ENCODE data around the gene TRIM41. TPM values are rescaled to one million over a fixed set of nuclear protein-coding genes. Genes with fewer than 3 reads are reported as not detected.

The TRIM41 gene
- polyA plus RNA-seq, 1 experiment, result 15.2 TPM

- Histone ChIP-seq H3K36me3 (ENCODE audit: control insufficient read depth, insufficient read depth, low read length) (peaks cover 44% of the 10 kb centered on the region), H3K27me3 (ENCODE audit: control insufficient read depth, insufficient read depth, low read length) (no peaks in the 10 kb centered on the region), H3K4me3 (ENCODE audit: low read depth, low read length) (no peak overlapping the region)
- ChIA-PET CTCF (interaction anchor here (0.8 to 1.1 kb wide), 2 partner anchors 11 to 12 kb away, joined by 3 to 4 read pairs; partner anchors contain the start of gene TRIM41), POLR2A (no interaction called here)
- no peak for TF ChIP-seq CTCF (IDR thresholded peaks at IDR 0.05; ENCODE audit: insufficient read depth, low read depth, low read length)
- no peak for DNase-seq (ENCODE audit: low read depth)
These were observed 12.2 kb downstream of the TRIM41 start for GRCh38 chr5:181235323-181235688.

DNA sequence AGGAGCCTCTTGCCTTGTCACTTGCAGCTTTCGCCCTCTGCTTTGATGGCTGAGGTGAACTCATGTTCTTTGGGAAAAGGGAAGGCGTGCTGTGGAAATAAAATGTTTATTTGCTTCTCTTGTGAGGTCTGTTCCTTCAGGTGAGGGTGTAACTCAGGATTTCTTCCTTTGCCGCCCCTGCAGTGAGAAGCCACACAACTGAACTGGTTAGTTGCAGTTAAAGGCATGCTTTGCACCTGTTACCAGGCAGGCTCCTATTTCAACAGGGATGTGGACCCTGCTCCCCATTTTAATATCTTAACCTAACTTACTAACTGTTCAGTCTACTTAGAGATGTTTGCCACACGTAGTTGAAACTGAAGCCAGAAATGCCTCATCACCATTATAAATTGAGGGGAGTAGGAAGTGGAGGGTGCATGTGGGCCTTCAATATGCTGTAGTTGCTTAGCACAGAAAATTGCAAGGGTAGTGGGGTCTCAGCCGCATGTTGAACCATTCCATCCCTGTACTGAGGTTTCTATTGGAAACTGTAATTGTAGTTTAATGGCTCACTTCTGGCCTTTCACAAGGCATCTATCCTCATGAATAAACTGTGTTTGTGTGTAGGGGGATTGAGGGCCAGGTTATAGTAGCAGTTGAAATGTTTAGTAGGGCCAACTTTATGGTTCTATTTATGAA, 12.7 kb downstream of the TRIM41 start:
- ChIA-PET CTCF (interaction anchor here (0.8 to 1.1 kb wide), 2 partner anchors 11 to 12 kb away, joined by 3 to 4 read pairs; partner anchors contain the start of gene TRIM41), POLR2A (no interaction called here)
- H3K36me3 ChIP-seq (ENCODE audit: control insufficient read depth, insufficient read depth, low read length), result peaks cover 42% of the 10 kb centered on the region
- no peak for DNase-seq (ENCODE audit: low read depth)
- H3K27me3 ChIP-seq (ENCODE audit: control insufficient read depth, insufficient read depth, low read length), result no peaks in the 10 kb centered on the region
- H3K4me3 ChIP-seq (ENCODE audit: low read depth, low read length), result no peak overlapping the region
- TF ChIP-seq CTCF (IDR thresholded peaks at IDR 0.05; ENCODE audit: insufficient read depth, low read depth, low read length), result no peak

- peaks cover 40% of the 10 kb centered on the region for H3K36me3 ChIP-seq (ENCODE audit: control insufficient read depth, insufficient read depth, low read length)
- CTCF ChIA-PET, result interaction anchor here (0.8 kb wide), 1 partner anchor 69 kb away, joined by 3 read pairs; no protein-coding TSS in a partner anchor
- POLR2A ChIA-PET, result interaction anchor here (0.6 kb wide), 1 partner anchor 65 kb away, joined by 3 read pairs; no protein-coding TSS in a partner anchor
These were observed 13.4 kb downstream of the TRIM41 start for GRCh38 chr5:181236471-181236870.

GRCh38 chr5:181236954-181237641, 14.0 kb downstream of the TRIM41 start:
- Histone ChIP-seq H3K27me3 (ENCODE audit: control insufficient read depth, insufficient read depth, low read length) (no peaks in the 10 kb centered on the region), H3K4me3 (ENCODE audit: low read depth, low read length) (no peak overlapping the region), H3K36me3 (ENCODE audit: control insufficient read depth, insufficient read depth, low read length) (peaks cover 46% of the 10 kb centered on the region)
- DNase-seq (ENCODE audit: low read depth), result no peak
- POLR2A ChIA-PET, result interaction anchor here (0.6 kb wide), 1 partner anchor 66 kb away, joined by 3 read pairs; no protein-coding TSS in a partner anchor
- no peak for TF ChIP-seq CTCF (IDR thresholded peaks at IDR 0.05; ENCODE audit: insufficient read depth, low read depth, low read length)
- CTCF ChIA-PET, result interaction anchor here (0.8 kb wide), 1 partner anchor 70 kb away, joined by 3 read pairs; no protein-coding TSS in a partner anchor

More at GRCh38 chr5:181236471-181236870, 13.4 kb downstream of the TRIM41 start:
- TF ChIP-seq CTCF (IDR thresholded peaks at IDR 0.05; ENCODE audit: insufficient read depth, low read depth, low read length), result no peak
- DNase-seq (ENCODE audit: low read depth), result no peak
- H3K27me3 ChIP-seq (ENCODE audit: control insufficient read depth, insufficient read depth, low read length), result no peaks in the 10 kb centered on the region
- no peak overlapping the region for H3K4me3 ChIP-seq (ENCODE audit: low read depth, low read length)

- CTCF ChIA-PET, result no interaction called here
- Histone ChIP-seq H3K4me3 (ENCODE audit: low read depth, low read length) (no peak overlapping the region), H3K27me3 (ENCODE audit: control insufficient read depth, insufficient read depth, low read length) (no peaks in the 10 kb centered on the region), H3K36me3 (ENCODE audit: control insufficient read depth, insufficient read depth, low read length) (peaks cover 45% of the 10 kb centered on the region)
- no peak for TF ChIP-seq CTCF (IDR thresholded peaks at IDR 0.05; ENCODE audit: insufficient read depth, low read depth, low read length)
- POLR2A ChIA-PET, result interaction anchor here (0.7 kb wide), 1 partner anchor 1679 kb away, joined by 7 read pairs; no protein-coding TSS in a partner anchor
- DNase-seq (ENCODE audit: low read depth), result no peak
These were observed 14.8 kb downstream of the TRIM41 start for GRCh38 chr5:181237729-181238385.
